DOHH2 (cell line): ENCODE results near the gene LAMA2.

Source experiments
- H3F3A ChIP-seq: fragments of 200-600 bp; sonication (generic), shearing (Covaris generic); 2 replicates; pipeline ENCODE4 v1.6.0; 2016; ENCODE audit warnings: antibody characterized with exemption, mild to moderate bottlenecking; ENCODE audit not compliant: control insufficient read depth, insufficient read depth
- H3K27ac ChIP-seq: fragments of 200-600 bp; sonication (generic); 2 replicates; pipeline ENCODE4 v1.5.1; 2014; ENCODE audit warnings: low read depth, mild to moderate bottlenecking, low read length, moderate library complexity
- H3K27me3 ChIP-seq: fragments of 200-600 bp; sonication (generic); 2 replicates; pipeline ENCODE4 v1.6.1; 2014; ENCODE audit warnings: mild to moderate bottlenecking, low read length, mixed read lengths; ENCODE audit not compliant: control insufficient read depth
- H3K36me3 ChIP-seq: fragments of 200-600 bp; sonication (generic); 2 replicates; pipeline ENCODE4 v1.6.1; 2014; ENCODE audit warnings: mild to moderate bottlenecking, low read length, moderate library complexity, mixed read lengths; ENCODE audit not compliant: control insufficient read depth
- H3K4me1 ChIP-seq: fragments of 200-600 bp; sonication (generic); 2 replicates; pipeline ENCODE4 v1.6.1; 2014; ENCODE audit warnings: mild to moderate bottlenecking, low read length, mixed read lengths; ENCODE audit not compliant: control insufficient read depth
- H3K4me2 ChIP-seq: fragments of 200-600 bp; sonication (generic); 2 replicates; pipeline ENCODE4 v1.6.0; 2014; ENCODE audit warnings: mild to moderate bottlenecking, low read length, moderate library complexity
- H3K4me3 ChIP-seq: fragments of 200-600 bp; sonication (generic); 2 replicates; pipeline ENCODE4 v1.5.1; 2014; ENCODE audit warnings: mild to moderate bottlenecking, low read length, mixed read lengths
- H3K79me2 ChIP-seq: fragments of 200-600 bp; sonication (generic); 2 replicates; pipeline ENCODE4 v1.6.1; 2014; ENCODE audit warnings: mild to moderate bottlenecking, low read length, mixed read lengths; ENCODE audit not compliant: control insufficient read depth
- H3K9me2 ChIP-seq: fragments of 200-600 bp; sonication (generic); replicated peaks from 2 replicates; pipeline ENCODE4 v1.6.1; 2014; ENCODE audit warnings: mild to moderate bottlenecking, low read length, mixed read lengths; ENCODE audit not compliant: control insufficient read depth
- H3K9me3 ChIP-seq: fragments of 200-600 bp; sonication (generic); 2 replicates; pipeline ENCODE4 v1.6.1; 2014; ENCODE audit warnings: antibody characterized with exemption, low read length, mixed read lengths; ENCODE audit not compliant: control insufficient read depth, insufficient read depth
- H4K20me1 ChIP-seq: fragments of 200-600 bp; sonication (generic); 2 replicates; pipeline ENCODE4 v1.6.0; 2014; ENCODE audit warnings: low read depth, mild to moderate bottlenecking, antibody characterized with exemption, low read length, moderate library complexity; ENCODE audit not compliant: control insufficient read depth, insufficient read depth
- CTCF ChIP-seq: fragments of 200-600 bp; sonication (generic); IDR thresholded peaks from one replicate; pipeline ENCODE4 v1.5.1; 2014; ENCODE audit warnings: antibody characterized with exemption, mild to moderate bottlenecking, low read depth, low read length; ENCODE audit not compliant: poor library complexity, severe bottlenecking
- EZH2phosphoT487 ChIP-seq: fragments of 200-600 bp; sonication (generic); IDR thresholded peaks from 2 replicates; pipeline ENCODE4 v1.6.1; 2017; ENCODE audit warnings: borderline replicate concordance, mild to moderate bottlenecking, antibody characterized with exemption, low read length, moderate library complexity, mixed read lengths

Gene LAMA2

GRCh38 chr6:128963561-128963960 lies 80.6 kb downstream of the LAMA2 start:
- no peaks in the 10 kb centered on the region for H3K27me3 ChIP-seq
- H3K4me1 ChIP-seq = no peaks in the 10 kb centered on the region
- H3F3A ChIP-seq = no peaks in the 10 kb centered on the region
- H3K9me2 ChIP-seq = no peaks in the 10 kb centered on the region
- H3K9me3 ChIP-seq = no peaks in the 10 kb centered on the region
- H4K20me1 ChIP-seq = no peaks in the 10 kb centered on the region
- no peaks in the 10 kb centered on the region for H3K36me3 ChIP-seq
- H3K4me3 ChIP-seq = no peak overlapping the region
- H3K4me2 ChIP-seq = no peak overlapping the region
- H3K79me2 ChIP-seq = no peaks in the 10 kb centered on the region
- H3K27ac ChIP-seq = no peak overlapping the region
- no peak for TF ChIP-seq CTCF
- TF ChIP-seq EZH2phosphoT487 = no peak

GRCh38 chr6:128964233-128964755 lies 81.4 kb downstream of the LAMA2 start:
- no peaks in the 10 kb centered on the region for H3K4me1 ChIP-seq
- H3K36me3 ChIP-seq = no peaks in the 10 kb centered on the region
- no peak overlapping the region for H3K27ac ChIP-seq
- TF ChIP-seq EZH2phosphoT487 = no peak
- no peak for TF ChIP-seq CTCF
- no peaks in the 10 kb centered on the region for H3K27me3 ChIP-seq
- no peaks in the 10 kb centered on the region for H3K9me3 ChIP-seq
- no peaks in the 10 kb centered on the region for H3F3A ChIP-seq
- H3K9me2 ChIP-seq = no peaks in the 10 kb centered on the region
- H4K20me1 ChIP-seq = no peaks in the 10 kb centered on the region
- H3K79me2 ChIP-seq = no peaks in the 10 kb centered on the region
- H3K4me3 ChIP-seq = no peak overlapping the region
- H3K4me2 ChIP-seq = no peak overlapping the region

- Histone ChIP-seq H3K36me3 (no peaks in the 10 kb centered on the region), H3K4me3 (no peak overlapping the region), H3K27ac (no peak overlapping the region), H3F3A (no peaks in the 10 kb centered on the region), H3K27me3 (no peaks in the 10 kb centered on the region), H3K4me2 (no peak overlapping the region), H3K79me2 (no peaks in the 10 kb centered on the region), H4K20me1 (no peaks in the 10 kb centered on the region), H3K9me3 (no peaks in the 10 kb centered on the region), H3K9me2 (no peaks in the 10 kb centered on the region), H3K4me1 (no peaks in the 10 kb centered on the region)
- no peak for TF ChIP-seq EZH2phosphoT487
- no peak for TF ChIP-seq CTCF
Observed at GRCh38 chr6:128964771-128965170, 81.8 kb downstream of the LAMA2 start.
